H9 (cell line): ENCODE data around the gene MBP. TPM values are rescaled to one million over a fixed set of nuclear protein-coding genes. Genes with fewer than 3 reads are reported as not detected.

Experiments used
- DNase-seq: peaks from one replicate; pipeline ENCODE4 v3.0.0-alpha.2; 2017
- H2AFZ ChIP-seq: one replicate; pipeline ENCODE4 v1.6.1; 2013; ENCODE audit warnings: mild to moderate bottlenecking, low read length, control low read depth, moderate library complexity
- H2AK5ac ChIP-seq: 2 replicates; pipeline ENCODE4 v1.6.1; 2013; ENCODE audit warnings: low read length, control low read depth, mixed read lengths; ENCODE audit not compliant: insufficient read length
- H2BK120ac ChIP-seq: one replicate; pipeline ENCODE4 v1.6.1; 2013; ENCODE audit warnings: low read depth, mild to moderate bottlenecking, low read length, control low read depth, inconsistent platforms; ENCODE audit not compliant: poor library complexity, severe bottlenecking
- H2BK12ac ChIP-seq: 2 replicates; pipeline ENCODE4 v1.6.1; 2013; ENCODE audit warnings: low read length, control low read depth, mixed read lengths, low read depth; ENCODE audit not compliant: insufficient read length
- H2BK15ac ChIP-seq: 2 replicates; pipeline ENCODE4 v1.6.1; 2013; ENCODE audit warnings: low read depth, low read length, control low read depth
- H2BK20ac ChIP-seq: one replicate; pipeline ENCODE4 v1.6.1; 2013; ENCODE audit warnings: low read depth, mild to moderate bottlenecking, low read length, control low read depth, inconsistent platforms; ENCODE audit not compliant: poor library complexity, severe bottlenecking
- H2BK5ac ChIP-seq: 2 replicates; pipeline ENCODE4 v1.6.1; 2013; ENCODE audit warnings: low read length, control low read depth, mixed read lengths; ENCODE audit not compliant: insufficient read length
- H3K14ac ChIP-seq: 2 replicates; pipeline ENCODE4 v1.6.1; 2013; ENCODE audit warnings: low read length, control low read depth; ENCODE audit not compliant: insufficient read depth
- H3K18ac ChIP-seq: 2 replicates; pipeline ENCODE4 v1.6.1; 2013; ENCODE audit warnings: low read depth, mild to moderate bottlenecking, mixed read lengths, low read length, control low read depth; ENCODE audit not compliant: insufficient read length
- H3K23ac ChIP-seq: 2 replicates; pipeline ENCODE4 v1.6.1; 2013; ENCODE audit warnings: low read length, control low read depth, mixed read lengths, low read depth; ENCODE audit not compliant: insufficient read length
- H3K23me2 ChIP-seq: 2 replicates; pipeline ENCODE4 v1.6.1; 2013; ENCODE audit warnings: low read depth, mild to moderate bottlenecking, mixed read lengths, low read length, control low read depth; ENCODE audit not compliant: insufficient read length, poor library complexity, severe bottlenecking
- H3K27ac ChIP-seq: 2 replicates; pipeline ENCODE4 v1.5.1; 2013; ENCODE audit warnings: low read length, control low read depth, mixed read lengths, low read depth; ENCODE audit not compliant: insufficient read length
- H3K27me3 ChIP-seq: 2 replicates; pipeline ENCODE4 v1.6.1; 2013; ENCODE audit warnings: low read length, control low read depth, inconsistent platforms; ENCODE audit not compliant: insufficient read depth
- H3K4ac ChIP-seq: 2 replicates; pipeline ENCODE4 v1.6.1; 2013; ENCODE audit warnings: low read depth, mild to moderate bottlenecking, control low read depth, inconsistent platforms, low read length, moderate library complexity
- H3K4me1 ChIP-seq: 2 replicates; pipeline ENCODE4 v1.6.1; 2013; ENCODE audit warnings: low read length, control low read depth, inconsistent platforms; ENCODE audit not compliant: insufficient read depth
- H3K4me2 ChIP-seq: 2 replicates; pipeline ENCODE4 v1.6.1; 2013; ENCODE audit warnings: low read length, control low read depth, mixed read lengths; ENCODE audit not compliant: insufficient read length, insufficient read depth
- H3K56ac ChIP-seq: 2 replicates; pipeline ENCODE4 v1.6.1; 2013; ENCODE audit warnings: low read depth, mild to moderate bottlenecking, mixed read lengths, low read length, control low read depth; ENCODE audit not compliant: insufficient read length
- H3K79me1 ChIP-seq: 2 replicates; pipeline ENCODE4 v1.6.1; 2013; ENCODE audit warnings: low read depth, mild to moderate bottlenecking, moderate library complexity, low read length, control low read depth, inconsistent platforms; ENCODE audit not compliant: insufficient read depth, poor library complexity, severe bottlenecking
- H3K79me2 ChIP-seq: 2 replicates; pipeline ENCODE4 v1.6.1; 2013; ENCODE audit warnings: low read length, control low read depth, inconsistent platforms; ENCODE audit not compliant: insufficient read depth
- H3K9ac ChIP-seq: 2 replicates; pipeline ENCODE4 v1.6.1; 2013; ENCODE audit warnings: low read length, control low read depth, mixed read lengths; ENCODE audit not compliant: insufficient read length; ENCODE audit errors: extremely low read depth
- H3K9me3 ChIP-seq: one replicate; pipeline ENCODE4 v1.6.1; 2013; ENCODE audit warnings: low read depth, low read length, inconsistent platforms; ENCODE audit not compliant: control insufficient read depth
- H3T11ph ChIP-seq: one replicate; pipeline ENCODE4 v1.6.1; 2013; ENCODE audit warnings: mild to moderate bottlenecking, low read length, control low read depth, inconsistent platforms
- H4K20me1 ChIP-seq: one replicate; pipeline ENCODE4 v1.6.1; 2013; ENCODE audit not compliant: control insufficient read depth, insufficient read length, insufficient read depth
- H4K5ac ChIP-seq: 2 replicates; pipeline ENCODE4 v1.6.1; 2013; ENCODE audit warnings: low read depth, mild to moderate bottlenecking, mixed read lengths, low read length, control low read depth; ENCODE audit not compliant: insufficient read length
- H4K8ac ChIP-seq: replicated peaks from 2 replicates; pipeline ENCODE4 v1.6.1; 2013; ENCODE audit warnings: low read length, control low read depth, mixed read lengths, low read depth; ENCODE audit not compliant: insufficient read length
- H4K91ac ChIP-seq: 2 replicates; pipeline ENCODE4 v1.6.1; 2013; ENCODE audit warnings: low read depth, mild to moderate bottlenecking, moderate library complexity, mixed read lengths, low read length, control low read depth; ENCODE audit not compliant: insufficient read length
- H3K27ac Mint-ChIP-seq, 3 experiments: 2 replicates in 2 of 3; 3 replicates in 1 of 3; pipeline ENCODE4 v1.8.0; 2020 to 2021; ENCODE audit warnings: mixed read lengths in 3 of 3, mild to moderate bottlenecking in 1 of 3, moderate library complexity in 1 of 3
- H3K27me3 Mint-ChIP-seq: 2 replicates; pipeline ENCODE4 v1.8.0; 2021; ENCODE audit warnings: low read depth, mild to moderate bottlenecking, moderate library complexity, mixed read lengths
- H3K36me3 Mint-ChIP-seq, 3 experiments: 2 replicates in 2 of 3; 3 replicates in 1 of 3; pipeline ENCODE4 v1.8.0; 2020 to 2021; ENCODE audit warnings: low read depth in 3 of 3, mixed read lengths in 3 of 3; ENCODE audit not compliant: insufficient read depth in 1 of 3
- H3K4me1 Mint-ChIP-seq, 2 experiments: 2 replicates each; pipeline ENCODE4 v1.8.0; 2020; ENCODE audit warnings: mixed read lengths in 2 of 2
- H3K4me3 Mint-ChIP-seq, 2 experiments: 2 replicates in 1 of 2; 3 replicates in 1 of 2; pipeline ENCODE4 v1.8.0; 2020 to 2021; ENCODE audit warnings: mild to moderate bottlenecking in 2 of 2, mixed read lengths in 2 of 2, moderate library complexity in 1 of 2
- H3K9me3 Mint-ChIP-seq, 2 experiments: 2 replicates in 1 of 2; 3 replicates in 1 of 2; pipeline ENCODE4 v1.8.0; 2020; ENCODE audit warnings: mild to moderate bottlenecking in 2 of 2, mixed read lengths in 2 of 2, moderate library complexity in 1 of 2
- WGBS: extraction: QIAGEN DNeasy Blood & Tissue Kit; methylation state at CpG from one replicate; pipeline ENCODE4 v1.1.7; 2013; ENCODE audit warnings: missing lambda C conversion rate, low lambda C conversion rate, mixed read lengths; ENCODE audit not compliant: insufficient read length; ENCODE audit errors: extremely low coverage; 5-methylcytosine and 5-hydroxymethylcytosine counted together
- total RNA-seq: library from RNA; stranded (reverse); gene quantifications from 2 replicates; pipeline ENCODE4 v1.2.1, GENCODE V29; 2021
- TF ChIP-seq, protein P1 (sequence below): fragments of 200-600 bp; sonication (generic); conservative IDR thresholded peaks from 3 replicates; pipeline ENCODE4 v1.8.0; 2021; ENCODE audit warnings: antibody characterized with exemption, mild to moderate bottlenecking

The MBP gene
- total RNA-seq, 1 experiment from 2014 or later: 8.6 TPM

DNA sequence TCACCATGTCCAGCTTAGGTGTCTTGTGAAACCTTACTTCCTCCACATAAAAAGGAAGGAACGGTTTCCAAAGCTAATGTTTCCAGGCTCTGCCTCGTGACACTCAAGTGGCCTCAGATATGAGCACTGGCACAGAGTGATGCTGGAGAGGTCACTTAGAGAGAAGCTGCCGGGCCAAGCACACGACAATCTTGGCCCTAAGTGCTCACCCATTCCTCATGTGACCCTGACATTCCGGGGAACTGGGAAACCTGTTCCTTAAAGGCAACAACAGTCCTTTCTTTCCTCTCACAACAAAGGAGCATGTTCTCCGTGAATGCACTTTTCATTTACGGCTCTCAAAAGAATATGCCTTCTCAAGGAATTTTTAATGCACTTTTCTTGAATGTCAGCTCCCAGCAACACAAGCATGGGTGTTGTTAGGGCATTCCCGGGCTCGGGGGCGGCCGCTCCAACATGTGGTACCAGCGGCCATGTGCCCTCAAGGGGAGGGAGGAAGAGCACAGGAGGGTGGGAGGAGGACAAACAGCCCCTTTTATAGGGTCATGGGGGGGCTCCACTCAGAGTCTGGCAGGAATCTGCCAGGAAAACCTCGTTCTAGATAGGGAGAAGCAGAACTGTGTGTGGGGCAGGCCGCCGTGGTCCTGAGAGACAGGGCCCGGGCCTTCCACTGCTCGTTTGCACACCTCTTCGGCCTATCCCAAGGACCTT lies 118.6 kb downstream of the MBP start:
- Mint-ChIP-seq H3K4me1 (peaks cover 16 to 25% of the 10 kb centered on the region in 2 experiments), H3K27me3 (no peaks in the 10 kb centered on the region), H3K4me3 (no peak overlapping the region), H3K36me3 (peaks cover 0 to 9% (median 0%) of the 10 kb centered on the region in 3 experiments; a peak in 4 of 7 replicates), H3K9me3 (no peaks in the 10 kb centered on the region; a peak in 2 of 5 replicates), H3K27ac (no peak overlapping the region; a peak in 2 of 7 replicates)
- Histone ChIP-seq H4K20me1 (peaks cover 4% of the 10 kb centered on the region), H3T11ph (no peak overlapping the region), H3K79me2 (no peaks in the 10 kb centered on the region), H3K9me3 (no peaks in the 10 kb centered on the region), H3K27ac (no peak overlapping the region), H3K23me2 (no peaks in the 10 kb centered on the region), H2BK120ac (no peak overlapping the region), H3K9ac (no peak overlapping the region), H4K8ac (no peak overlapping the region), H3K56ac (no peak overlapping the region), H3K4me2 (no peak overlapping the region), H2BK20ac (no peak overlapping the region), H3K14ac (no peak overlapping the region), H3K4ac (no peak overlapping the region), H2AK5ac (no peak overlapping the region), H3K79me1 (no peaks in the 10 kb centered on the region), H3K23ac (no peak overlapping the region), H2BK15ac (no peak overlapping the region), H3K18ac (no peak overlapping the region), H2AFZ (no peak overlapping the region), H2BK12ac (no peak overlapping the region), H4K5ac (no peak overlapping the region), H2BK5ac (no peak overlapping the region), H4K91ac (no peak overlapping the region), H3K27me3 (no peaks in the 10 kb centered on the region), H3K4me1 (peaks cover 4% of the 10 kb centered on the region; the same call in 1 of the 2 replicates)
- no peak for DNase-seq
- WGBS: no CpG with 5 or more reads among the region's 18 CpGs
- TF ChIP-seq, protein P1, sequence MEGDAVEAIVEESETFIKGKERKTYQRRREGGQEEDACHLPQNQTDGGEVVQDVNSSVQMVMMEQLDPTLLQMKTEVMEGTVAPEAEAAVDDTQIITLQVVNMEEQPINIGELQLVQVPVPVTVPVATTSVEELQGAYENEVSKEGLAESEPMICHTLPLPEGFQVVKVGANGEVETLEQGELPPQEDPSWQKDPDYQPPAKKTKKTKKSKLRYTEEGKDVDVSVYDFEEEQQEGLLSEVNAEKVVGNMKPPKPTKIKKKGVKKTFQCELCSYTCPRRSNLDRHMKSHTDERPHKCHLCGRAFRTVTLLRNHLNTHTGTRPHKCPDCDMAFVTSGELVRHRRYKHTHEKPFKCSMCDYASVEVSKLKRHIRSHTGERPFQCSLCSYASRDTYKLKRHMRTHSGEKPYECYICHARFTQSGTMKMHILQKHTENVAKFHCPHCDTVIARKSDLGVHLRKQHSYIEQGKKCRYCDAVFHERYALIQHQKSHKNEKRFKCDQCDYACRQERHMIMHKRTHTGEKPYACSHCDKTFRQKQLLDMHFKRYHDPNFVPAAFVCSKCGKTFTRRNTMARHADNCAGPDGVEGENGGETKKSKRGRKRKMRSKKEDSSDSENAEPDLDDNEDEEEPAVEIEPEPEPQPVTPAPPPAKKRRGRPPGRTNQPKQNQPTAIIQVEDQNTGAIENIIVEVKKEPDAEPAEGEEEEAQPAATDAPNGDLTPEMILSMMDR: no peak
